OCI-LY7 (cell line): ENCODE measurements around the gene ACCS. TPM values are rescaled to one million over a fixed set of nuclear protein-coding genes. Genes with fewer than 3 reads are reported as not detected.

Experiments used
- BruUV-seq: library from RNA; stranded (reverse); fragments of 400-500 nt; replicated peaks from 2 replicates; lab custom pipeline; 2021; lab: Mats Ljungman, UMichigan
- CTCF ChIA-PET: fragments of 300-600 bp; sonication (Branson Sonifier 250); formaldehyde crosslinking; loops from one replicate; lab custom pipeline; 2022; ENCODE audit warnings: antibody characterized with exemption; ENCODE audit not compliant: unreplicated experiment; lab: Charles Lee
- POLR2A ChIA-PET: fragments of 300-600 bp; sonication (Branson Sonifier 250); formaldehyde crosslinking; loops from one replicate; lab custom pipeline; 2022; ENCODE audit warnings: antibody characterized with exemption; lab: Charles Lee
- DNase-seq: peaks from one replicate; pipeline ENCODE4 v3.0.0-alpha.2; 2015; ENCODE audit warnings: low spot score
- H2AFZ ChIP-seq: fragments of 200-600 bp; sonication (generic), shearing (Covaris generic); 2 replicates; pipeline ENCODE4 v1.6.1; 2014; ENCODE audit warnings: mild to moderate bottlenecking, antibody characterized with exemption, low read length, moderate library complexity
- H3K27ac ChIP-seq: fragments of 200-600 bp; sonication (generic); 2 replicates; pipeline ENCODE4 v1.5.1; 2014; ENCODE audit warnings: mixed run types, low read depth, mild to moderate bottlenecking, moderate library complexity, low read length, inconsistent platforms; ENCODE audit not compliant: poor library complexity, severe bottlenecking
- H3K36me3 ChIP-seq: fragments of 200-600 bp; sonication (generic); 2 replicates; pipeline ENCODE4 v1.6.1; 2014; ENCODE audit warnings: mild to moderate bottlenecking, antibody characterized with exemption, low read length, moderate library complexity, mixed read lengths; ENCODE audit not compliant: insufficient read depth
- H3K4me1 ChIP-seq: fragments of 200-600 bp; sonication (generic); 2 replicates; pipeline ENCODE4 v1.5.1; 2014; ENCODE audit warnings: mild to moderate bottlenecking, low read length; ENCODE audit not compliant: insufficient read depth, poor library complexity, severe bottlenecking
- H3K4me2 ChIP-seq: fragments of 200-600 bp; sonication (generic); 2 replicates; pipeline ENCODE4 v1.6.1; 2014; ENCODE audit warnings: mild to moderate bottlenecking, low read length
- H3K4me3 ChIP-seq: fragments of 200-600 bp; sonication (generic); 2 replicates; pipeline ENCODE4 v1.5.1; 2014; ENCODE audit warnings: mild to moderate bottlenecking, low read depth, low read length; ENCODE audit not compliant: poor library complexity, severe bottlenecking
- H3K79me2 ChIP-seq: fragments of 200-600 bp; sonication (generic); 2 replicates; pipeline ENCODE4 v1.6.1; 2016; ENCODE audit warnings: low read depth, mild to moderate bottlenecking, low read length, moderate library complexity, mixed read lengths; ENCODE audit not compliant: insufficient read depth
- H3K9me2 ChIP-seq: fragments of 200-600 bp; sonication (generic); 2 replicates; pipeline ENCODE4 v1.6.1; 2016; ENCODE audit warnings: mild to moderate bottlenecking, low read length, mixed read lengths; ENCODE audit not compliant: insufficient read depth
- H3K9me3 ChIP-seq: fragments of 200-600 bp; sonication (generic); 2 replicates; pipeline ENCODE4 v1.6.1; 2014; ENCODE audit warnings: mild to moderate bottlenecking, mixed run types, low read length, mixed read lengths
- H4K20me1 ChIP-seq: fragments of 200-600 bp; sonication (generic); 2 replicates; pipeline ENCODE4 v1.6.1; 2014; ENCODE audit warnings: mild to moderate bottlenecking, antibody characterized with exemption, low read length, moderate library complexity, mixed read lengths; ENCODE audit not compliant: insufficient read depth
- CTCF ChIP-seq: fragments of 200-600 bp; sonication (generic); conservative IDR thresholded peaks from 2 replicates; pipeline ENCODE4 v1.5.1; 2014; ENCODE audit warnings: mild to moderate bottlenecking, antibody characterized with exemption, low read length, moderate library complexity, mixed read lengths
- EZH2phosphoT487 ChIP-seq: fragments of 200-600 bp; sonication (generic); IDR thresholded peaks from 2 replicates; pipeline ENCODE4 v1.6.1; 2018; ENCODE audit warnings: low read depth, borderline replicate concordance, mild to moderate bottlenecking, mixed run types, antibody characterized with exemption, low read length, moderate library complexity, mixed read lengths
- intact Hi-C: fragments of 100-400 bp; cut with micrococcal nuclease; formaldehyde crosslinking; loops from one replicate; pipeline ENCODE4 v1.10.0; 2022; ENCODE audit not compliant: unreplicated experiment
- total RNA-seq, 2 experiments: library from RNA; depleted of rRNA in 1 of 2; stranded (reverse); fragments of >200 nt in 1 of 2; shearing (Covaris generic) in 1 of 2; gene quantifications; 2 replicates each; pipeline ENCODE4 v1.2.3, GENCODE V29; 2014 to 2022

The ACCS gene
- total RNA-seq, 2 experiments from 2014 or later = not detected

GRCh38 chr11:44096360-44097185, 30.5 kb downstream of the ACCS start:
- CTCF ChIA-PET = interaction anchor here (0.9 kb wide), 1 partner anchor 10 kb away, joined by 3 read pairs; no protein-coding TSS in a partner anchor
- Histone ChIP-seq H4K20me1 (no peaks in the 10 kb centered on the region), H3K36me3 (no peaks in the 10 kb centered on the region), H3K4me1 (peaks cover 6% of the 10 kb centered on the region), H3K79me2 (no peaks in the 10 kb centered on the region), H3K9me3 (no peaks in the 10 kb centered on the region), H3K9me2 (no peaks in the 10 kb centered on the region), H2AFZ (peak overlapping the region; percentile 72; the same call in 1 of the 2 replicates), H3K4me2 (peak overlapping the region; percentile 94), H3K27ac (no peak overlapping the region), H3K4me3 (peak overlapping the region; percentile 93)
- no peak for TF ChIP-seq EZH2phosphoT487
- BruUV-seq = no TSS peak
- DNase-seq = peak; percentile 1
- intact Hi-C loops = no loop called here
- POLR2A ChIA-PET = no interaction called here

- DNase-seq = no peak
- POLR2A ChIA-PET = no interaction called here
- H3K4me2 ChIP-seq = no peak overlapping the region
- H3K4me1 ChIP-seq = peaks cover 6% of the 10 kb centered on the region
- no peaks in the 10 kb centered on the region for H3K9me3 ChIP-seq
- H2AFZ ChIP-seq = no peak overlapping the region
- H3K27ac ChIP-seq = no peak overlapping the region
- no peaks in the 10 kb centered on the region for H3K9me2 ChIP-seq
- H3K79me2 ChIP-seq = no peaks in the 10 kb centered on the region
- no peak overlapping the region for H3K4me3 ChIP-seq
- BruUV-seq = no TSS peak
- CTCF ChIA-PET = no interaction called here
- no peaks in the 10 kb centered on the region for H3K36me3 ChIP-seq
- no peak for TF ChIP-seq EZH2phosphoT487
- no peak for TF ChIP-seq CTCF
- H4K20me1 ChIP-seq = no peaks in the 10 kb centered on the region
- intact Hi-C loops = no loop called here
Measured at GRCh38 chr11:44097821-44098220, 31.8 kb downstream of the ACCS start.

- BruUV-seq = no TSS peak
- intact Hi-C loops = loop anchor here (10.0 kb wide), 2 partner anchors 64 to 804 kb away; no protein-coding TSS in a partner anchor
- no peak overlapping the region for H3K4me3 ChIP-seq
- no peaks in the 10 kb centered on the region for H4K20me1 ChIP-seq
- CTCF ChIA-PET = no interaction called here
- no peaks in the 10 kb centered on the region for H3K79me2 ChIP-seq
- TF ChIP-seq CTCF (no peak), EZH2phosphoT487 (no peak)
- no peak overlapping the region for H2AFZ ChIP-seq
- H3K36me3 ChIP-seq = no peaks in the 10 kb centered on the region
- no peak for DNase-seq
- no peak overlapping the region for H3K27ac ChIP-seq
- POLR2A ChIA-PET = interaction anchor here (0.9 kb wide), 1 partner anchor 13 kb away, joined by 3 read pairs; no protein-coding TSS in a partner anchor
- no peak overlapping the region for H3K4me2 ChIP-seq
- no peaks in the 10 kb centered on the region for H3K9me2 ChIP-seq
- H3K9me3 ChIP-seq = no peaks in the 10 kb centered on the region
- H3K4me1 ChIP-seq = peaks cover 6% of the 10 kb centered on the region
Measured at GRCh38 chr11:44101098-44101497, 35.0 kb downstream of the ACCS start.
